ENCODE data around the gene NUF2.

DNA sequence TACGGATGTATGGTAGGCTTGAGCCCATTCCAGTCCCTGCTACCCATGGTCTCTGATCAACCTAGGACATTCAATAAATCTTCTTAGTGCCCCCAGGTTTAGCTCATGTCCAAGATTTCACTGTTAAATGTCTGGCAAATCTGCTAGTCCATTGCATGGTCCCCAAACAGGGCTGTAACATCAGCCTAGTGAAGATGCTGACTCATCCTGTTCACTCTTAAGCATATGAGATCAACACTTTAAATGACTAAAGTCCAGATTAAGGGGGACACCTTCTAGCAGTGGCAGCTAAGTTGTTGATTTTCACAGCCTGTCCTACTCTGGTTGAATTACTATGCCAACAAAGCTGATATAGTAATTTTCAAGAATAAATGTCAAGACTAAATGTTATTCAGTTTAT lies 46.5 kb upstream of the NUF2 start:
- TF ChIP-seq USF2 (IDR thresholded peaks at IDR 0.05; ENCODE audit: low read depth, low read length) (no peak), POLR2A (IDR thresholded peaks at IDR 0.05; ENCODE audit: low read depth, low read length) (no peak), FOS (IDR thresholded peaks at IDR 0.05; ENCODE audit: low read depth, low read length) (no peak), BHLHE40 (IDR thresholded peaks at IDR 0.05; ENCODE audit: low read depth, low read length) (no peak), MXI1 (IDR thresholded peaks at IDR 0.05; ENCODE audit: borderline replicate concordance, low read depth, low read length) (no peak), RCOR1 (IDR thresholded peaks at IDR 0.05; ENCODE audit: insufficient replicate concordance, low read length) (no peak), MAZ (IDR thresholded peaks at IDR 0.05; ENCODE audit: borderline replicate concordance, low read depth, low read length) (no peak)
- TF ChIP-seq, protein P1, sequence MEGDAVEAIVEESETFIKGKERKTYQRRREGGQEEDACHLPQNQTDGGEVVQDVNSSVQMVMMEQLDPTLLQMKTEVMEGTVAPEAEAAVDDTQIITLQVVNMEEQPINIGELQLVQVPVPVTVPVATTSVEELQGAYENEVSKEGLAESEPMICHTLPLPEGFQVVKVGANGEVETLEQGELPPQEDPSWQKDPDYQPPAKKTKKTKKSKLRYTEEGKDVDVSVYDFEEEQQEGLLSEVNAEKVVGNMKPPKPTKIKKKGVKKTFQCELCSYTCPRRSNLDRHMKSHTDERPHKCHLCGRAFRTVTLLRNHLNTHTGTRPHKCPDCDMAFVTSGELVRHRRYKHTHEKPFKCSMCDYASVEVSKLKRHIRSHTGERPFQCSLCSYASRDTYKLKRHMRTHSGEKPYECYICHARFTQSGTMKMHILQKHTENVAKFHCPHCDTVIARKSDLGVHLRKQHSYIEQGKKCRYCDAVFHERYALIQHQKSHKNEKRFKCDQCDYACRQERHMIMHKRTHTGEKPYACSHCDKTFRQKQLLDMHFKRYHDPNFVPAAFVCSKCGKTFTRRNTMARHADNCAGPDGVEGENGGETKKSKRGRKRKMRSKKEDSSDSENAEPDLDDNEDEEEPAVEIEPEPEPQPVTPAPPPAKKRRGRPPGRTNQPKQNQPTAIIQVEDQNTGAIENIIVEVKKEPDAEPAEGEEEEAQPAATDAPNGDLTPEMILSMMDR (conservative IDR thresholded peaks at IDR 0.05; ENCODE audit: low read depth, low read length): no peak
